Myocyte (in vitro differentiated cells): ENCODE results near the gene FMN2. TPM values are rescaled to one million over a fixed set of nuclear protein-coding genes. Genes with fewer than 3 reads are reported as not detected.
"Not testable (repeated sequence)": the region's sequence is repeated elsewhere in the genome, so short reads cannot be mapped to it uniquely, and the experiment has no call there.

Source experiments
- DNase-seq: peaks from one replicate; pipeline ENCODE4 v3.0.0-alpha.2; 2012; ENCODE audit warnings: low read depth
- total RNA-seq: library from RNA; depleted of rRNA; stranded (reverse); fragments of >200 nt; gene quantifications from 2 replicates; pipeline ENCODE4 v1.2.3, GENCODE V29; 2014

FMN2 gene
- total RNA-seq, 1 donor from 2014 or later, result 2.4 TPM

DNA sequence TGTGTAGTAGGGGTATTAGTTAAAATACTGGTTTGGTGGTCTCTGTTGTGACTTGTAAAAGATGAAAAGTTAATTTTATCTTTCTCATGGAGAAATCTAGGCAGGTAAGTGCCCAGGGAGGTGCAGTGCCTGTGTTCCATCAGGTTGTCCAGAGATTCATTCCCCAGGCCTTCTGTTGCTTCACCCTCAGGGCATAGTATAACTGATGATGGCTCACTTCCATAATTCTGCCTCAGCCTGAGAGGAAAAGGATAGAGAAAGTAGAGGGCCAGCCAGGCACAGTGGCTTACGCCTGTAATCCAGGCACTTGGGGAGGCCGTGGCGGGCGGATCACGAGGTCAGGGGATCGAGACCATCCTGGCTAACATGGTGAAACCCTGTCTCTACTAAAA lies 153.9 kb downstream of the FMN2 start:
- no peak for DNase-seq

DNA sequence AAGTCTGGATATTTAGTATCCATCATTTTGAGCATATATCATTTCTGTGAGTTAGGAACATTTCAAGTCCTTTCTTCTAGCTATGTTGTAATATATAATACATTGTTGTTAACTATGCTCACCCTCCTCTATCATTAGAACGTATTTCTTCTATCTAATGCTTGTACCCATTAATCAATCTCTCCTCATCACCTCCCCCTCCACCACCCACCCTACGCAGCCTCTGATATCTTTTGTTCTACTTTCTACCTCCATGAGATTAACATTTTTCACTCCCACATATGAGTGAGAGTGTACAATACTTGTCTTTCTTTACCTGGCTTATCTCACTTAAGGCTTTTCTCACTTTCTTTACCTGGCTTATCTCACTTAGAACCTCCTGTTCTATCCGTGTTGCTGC lies 156.2 kb downstream of the FMN2 start:
- DNase-seq, result no peak

DNA sequence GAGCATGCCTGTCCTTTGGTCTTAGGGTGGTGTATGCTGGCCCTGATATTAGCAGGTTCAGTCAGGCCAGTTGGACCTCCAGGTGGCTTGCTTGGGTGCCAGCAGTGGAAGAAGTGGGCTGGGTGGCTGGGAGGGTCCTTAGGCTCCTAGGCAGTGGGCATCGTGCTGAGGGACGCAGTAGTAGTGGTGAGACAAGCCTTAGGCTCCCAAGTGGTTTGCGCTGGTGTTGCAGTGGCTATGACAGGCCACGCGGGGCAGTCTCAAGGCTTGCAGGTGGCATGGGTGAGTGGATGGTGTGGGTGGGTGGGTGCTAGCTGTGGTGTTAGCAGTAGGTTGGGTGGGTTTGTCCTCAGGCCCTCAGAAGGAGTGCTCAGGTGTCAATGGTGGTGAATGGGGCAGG lies 162.3 kb downstream of the FMN2 start:
- no peak for DNase-seq

DNA sequence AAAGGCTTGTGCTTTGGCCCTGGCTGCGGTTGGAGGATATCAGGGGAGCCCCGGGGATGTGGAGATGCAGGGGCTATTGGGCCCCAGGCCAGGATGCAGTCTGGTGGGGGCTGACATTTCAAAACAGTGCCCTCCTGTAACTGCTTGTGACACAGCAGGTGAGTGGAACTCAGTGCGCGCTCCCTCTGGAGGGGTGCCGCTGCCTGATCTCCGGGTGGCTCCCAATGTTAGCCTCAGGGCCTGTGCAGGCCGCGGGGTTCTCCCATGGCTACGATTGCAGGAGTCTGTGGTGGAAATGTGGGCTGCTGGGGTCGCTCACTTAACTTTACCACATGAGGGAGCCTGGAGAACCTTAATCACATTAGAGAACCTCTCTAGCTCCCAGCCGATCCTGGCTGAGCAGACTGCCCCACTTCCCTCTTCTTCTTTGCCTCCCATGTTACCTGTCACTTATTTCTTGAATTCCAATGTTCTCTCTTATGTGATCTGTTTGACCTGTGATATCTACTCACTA lies 163.2 kb downstream of the FMN2 start:
- no peak for DNase-seq

DNA sequence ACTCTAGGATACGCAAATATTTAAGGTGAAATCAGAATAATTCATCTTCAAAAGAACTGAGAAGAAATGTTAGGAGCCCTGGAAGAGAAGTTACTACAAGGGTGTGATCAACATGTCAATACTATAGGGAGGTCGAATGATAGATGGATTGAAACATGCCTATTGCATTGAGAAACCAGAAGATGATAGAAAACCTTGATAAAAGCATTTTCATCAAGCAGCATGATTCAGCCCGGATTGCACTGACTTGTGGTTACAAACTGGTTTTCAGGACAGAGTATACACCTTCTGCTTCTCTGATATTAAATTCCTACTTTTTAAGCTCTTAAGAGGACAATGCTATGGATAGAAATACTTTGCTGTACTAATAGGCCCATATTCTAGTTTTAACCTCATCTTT lies 164.2 kb downstream of the FMN2 start:
- DNase-seq, result no peak

DNA sequence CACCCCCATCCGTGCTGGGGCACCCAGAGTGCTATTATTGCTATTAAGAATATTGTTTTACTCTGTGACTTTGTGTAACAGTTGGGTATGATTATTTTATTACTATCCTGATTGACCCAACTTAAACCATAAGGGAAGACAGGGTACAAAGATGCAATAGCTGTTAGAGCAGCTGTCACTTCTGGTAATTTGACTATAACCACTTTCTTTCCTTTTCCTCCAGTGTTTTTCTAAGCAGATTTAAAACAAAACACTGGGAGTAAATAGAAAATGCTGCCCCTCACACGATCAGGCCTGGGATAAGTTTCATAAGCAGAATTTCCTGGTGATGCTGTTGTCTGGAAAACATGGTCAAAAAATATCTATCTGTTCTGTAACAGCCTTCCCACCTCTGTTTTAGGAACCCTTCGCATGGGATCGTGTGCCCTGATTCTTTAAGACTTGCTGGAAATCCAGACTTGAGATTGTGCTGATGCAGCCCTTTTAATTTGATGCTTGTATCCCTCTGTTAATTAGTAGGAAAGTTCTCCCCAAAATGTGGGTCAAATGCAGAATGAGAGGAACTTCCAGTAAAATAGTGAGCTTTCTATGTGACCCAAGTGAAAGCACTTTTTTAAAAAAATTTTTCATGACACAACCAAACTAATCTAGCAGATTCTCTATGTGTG lies 165.3 kb downstream of the FMN2 start:
- peak; percentile 22 for DNase-seq

DNA sequence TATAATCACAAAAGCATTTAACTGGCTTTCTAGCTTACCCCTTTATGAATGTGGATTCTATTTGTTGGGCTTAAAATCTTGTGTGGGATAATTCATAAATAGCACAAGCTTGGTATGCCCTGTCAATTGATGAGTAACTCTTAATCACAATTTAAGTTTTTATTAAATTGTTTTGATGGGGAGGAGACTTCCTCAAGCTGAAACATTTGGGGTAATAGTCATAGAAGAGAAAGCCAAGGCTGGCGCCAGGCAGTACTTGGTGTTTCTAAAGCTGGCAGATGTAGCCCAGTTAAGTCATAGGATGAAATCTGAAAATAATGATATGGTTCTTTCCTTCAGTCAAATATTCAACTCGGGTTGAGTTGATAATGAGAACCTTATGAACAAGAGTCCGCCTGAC lies 167.2 kb downstream of the FMN2 start:
- peak; percentile 30 for DNase-seq

DNA sequence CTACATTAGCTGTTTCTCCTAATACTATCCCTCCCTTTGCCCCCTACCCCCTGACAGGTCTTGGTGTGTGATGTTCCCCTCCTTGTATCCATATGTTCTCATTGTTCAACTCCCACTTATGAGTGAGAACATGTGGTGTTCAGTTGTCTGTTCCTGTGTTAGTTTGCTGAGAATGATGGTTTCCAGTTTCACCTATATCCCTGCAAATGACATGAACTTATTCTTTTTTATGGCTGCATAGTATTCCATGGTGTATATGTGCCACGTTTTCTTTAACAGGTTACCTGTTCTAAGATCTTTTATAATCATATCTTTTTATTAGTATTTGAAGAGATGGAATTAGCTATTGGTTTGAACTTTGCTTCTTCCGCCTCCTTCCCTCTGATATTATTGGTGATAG lies 172.8 kb downstream of the FMN2 start:
- DNase-seq, result not testable (repeated sequence)

DNA sequence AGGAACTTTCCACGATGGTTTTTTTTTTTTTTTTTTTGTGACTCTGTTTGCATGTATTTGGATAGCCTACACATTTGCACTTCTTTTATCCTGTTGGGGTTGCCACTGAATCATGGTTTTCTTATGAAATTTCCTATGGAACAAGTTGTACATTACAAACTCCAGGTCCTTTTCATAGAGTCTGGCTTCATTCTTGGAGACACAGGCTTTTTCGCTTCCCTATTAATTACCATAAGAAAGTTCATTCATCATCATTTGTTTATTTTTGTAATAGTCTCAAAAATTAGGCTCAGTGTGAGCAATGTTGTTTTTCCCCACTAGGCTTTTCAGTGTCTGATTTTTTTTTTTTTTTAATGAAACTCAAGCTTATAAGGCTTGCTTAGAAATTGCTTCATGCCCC lies 179.4 kb downstream of the FMN2 start:
- DNase-seq, result no peak

DNA sequence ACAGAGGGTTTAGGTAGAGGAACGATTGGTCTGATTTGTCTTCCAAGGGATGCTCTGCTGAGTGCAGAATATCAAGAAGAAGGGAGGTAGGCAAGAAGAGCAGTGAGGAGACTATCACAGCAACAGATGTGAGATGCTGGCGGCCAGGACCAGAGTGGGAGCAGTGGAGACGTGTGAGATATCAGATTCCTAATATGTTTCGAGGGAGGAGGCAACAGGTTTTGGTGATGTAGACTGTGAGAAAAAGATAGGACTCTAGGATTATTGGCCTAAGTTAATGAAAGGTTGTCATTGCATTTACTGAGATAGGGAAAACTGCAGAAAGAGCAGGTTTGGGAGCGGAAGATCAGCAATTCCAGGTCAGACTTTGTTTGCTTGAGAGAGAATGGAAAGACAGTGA lies 182.9 kb downstream of the FMN2 start:
- no peak for DNase-seq

DNA sequence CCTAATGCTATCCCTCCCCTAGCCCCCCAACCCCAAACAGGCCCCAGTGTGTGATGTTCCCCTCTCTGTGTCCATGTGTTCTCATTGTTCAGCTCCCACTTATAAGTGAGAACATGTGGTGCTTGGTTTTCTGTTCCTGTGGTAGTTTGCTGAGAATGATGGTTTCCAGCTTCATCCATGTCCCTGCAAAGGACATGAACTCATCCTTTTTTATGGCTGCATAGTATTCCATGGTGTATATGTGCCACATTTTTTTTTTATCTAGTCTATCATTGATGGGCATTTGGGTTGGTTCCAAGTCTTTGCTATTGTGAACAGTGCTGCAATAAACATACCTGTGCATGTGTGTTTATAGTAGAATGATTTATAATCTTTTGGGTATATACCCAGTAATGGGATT lies 183.5 kb downstream of the FMN2 start:
- DNase-seq, result not testable (repeated sequence)

DNA sequence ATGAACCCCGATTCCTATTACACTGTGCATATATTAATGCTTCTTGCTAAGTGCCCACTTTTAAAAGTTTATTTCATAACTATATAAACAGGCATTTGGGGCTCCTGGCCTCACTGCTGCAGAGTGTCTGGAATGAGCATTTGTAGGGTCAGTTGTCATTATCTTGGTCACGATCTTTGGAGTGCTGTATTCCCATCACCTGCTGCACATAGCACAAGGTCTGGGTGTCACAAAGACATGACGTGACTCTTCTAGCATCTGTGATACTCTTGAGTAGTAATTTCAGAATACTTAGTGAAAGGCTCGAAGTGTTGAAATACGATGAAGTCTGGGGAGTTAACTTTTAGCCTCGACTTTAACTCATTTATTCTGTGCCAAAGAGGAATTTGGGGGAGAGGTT lies 186.4 kb downstream of the FMN2 start:
- DNase-seq, result peak; percentile 18

DNA sequence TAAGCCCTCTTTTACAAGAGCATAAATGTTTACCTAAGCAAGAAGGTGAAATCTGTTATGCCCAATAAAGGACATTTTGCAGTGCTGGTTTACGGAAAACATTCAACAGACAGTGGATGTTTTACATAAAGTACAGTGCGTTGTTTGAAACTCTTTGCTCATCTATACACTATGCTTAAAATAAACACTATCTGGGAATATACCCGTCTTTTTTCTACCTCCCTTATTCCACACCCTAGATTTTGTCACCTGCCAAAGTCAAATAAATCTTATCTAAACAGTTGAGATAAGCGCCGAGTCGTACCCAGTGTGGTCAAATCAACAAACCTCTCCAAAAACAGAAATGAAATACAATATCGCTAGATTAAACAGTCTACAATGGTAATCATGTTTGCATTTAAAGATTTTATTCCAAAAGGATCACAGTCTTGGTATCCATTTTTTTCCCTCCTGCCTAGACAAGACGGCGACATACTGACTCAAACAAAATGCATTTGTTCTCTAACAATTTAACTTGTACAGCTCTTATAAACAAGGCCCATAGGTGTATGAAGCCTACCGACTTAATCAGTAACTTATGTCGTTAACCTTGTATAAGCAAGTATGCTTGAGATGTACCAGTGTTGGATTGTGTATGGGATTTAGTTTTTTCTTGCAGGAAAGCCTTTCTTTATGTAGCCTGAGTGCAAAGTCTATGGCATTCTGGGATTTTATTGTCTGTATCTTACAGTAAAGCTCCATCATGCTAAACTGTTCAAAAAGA lies 189.1 kb downstream of the FMN2 start:
- no peak for DNase-seq

DNA sequence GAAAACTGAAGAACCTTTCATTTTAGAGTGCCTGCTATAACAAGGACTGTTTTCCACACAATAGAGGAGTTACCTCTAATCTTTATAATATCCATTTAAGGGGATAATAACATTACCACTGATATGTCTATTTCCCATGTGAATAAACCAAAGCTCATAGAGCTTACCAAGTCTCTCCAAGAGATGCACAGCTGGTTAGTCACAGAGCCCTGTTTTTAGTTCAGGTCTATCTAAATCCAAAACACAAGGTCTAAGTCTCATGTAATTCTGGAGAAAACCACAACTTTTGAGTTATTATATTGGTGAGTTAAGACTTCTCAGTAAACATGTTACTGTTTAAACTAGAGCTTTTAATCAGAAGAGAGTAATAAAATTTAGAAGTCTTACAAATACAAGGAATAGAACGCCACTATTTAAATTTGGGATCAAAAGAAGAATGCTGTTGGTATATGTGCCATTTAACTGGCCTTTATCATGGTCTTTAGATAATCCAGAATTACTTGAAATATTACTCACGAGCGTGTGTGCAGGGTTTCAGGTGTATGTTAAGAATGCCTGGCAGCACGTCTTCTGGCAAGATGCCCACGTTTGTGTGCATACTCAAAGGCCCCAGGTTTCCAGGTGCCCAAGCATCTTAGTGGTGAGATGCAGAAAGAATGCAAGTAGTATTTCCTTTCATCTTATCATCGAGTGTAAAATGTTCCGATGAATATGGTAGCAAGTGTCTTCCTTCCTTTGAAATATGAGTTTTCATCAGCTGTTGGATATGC lies 190.6 kb downstream of the FMN2 start:
- DNase-seq, result peak; percentile 32

DNA sequence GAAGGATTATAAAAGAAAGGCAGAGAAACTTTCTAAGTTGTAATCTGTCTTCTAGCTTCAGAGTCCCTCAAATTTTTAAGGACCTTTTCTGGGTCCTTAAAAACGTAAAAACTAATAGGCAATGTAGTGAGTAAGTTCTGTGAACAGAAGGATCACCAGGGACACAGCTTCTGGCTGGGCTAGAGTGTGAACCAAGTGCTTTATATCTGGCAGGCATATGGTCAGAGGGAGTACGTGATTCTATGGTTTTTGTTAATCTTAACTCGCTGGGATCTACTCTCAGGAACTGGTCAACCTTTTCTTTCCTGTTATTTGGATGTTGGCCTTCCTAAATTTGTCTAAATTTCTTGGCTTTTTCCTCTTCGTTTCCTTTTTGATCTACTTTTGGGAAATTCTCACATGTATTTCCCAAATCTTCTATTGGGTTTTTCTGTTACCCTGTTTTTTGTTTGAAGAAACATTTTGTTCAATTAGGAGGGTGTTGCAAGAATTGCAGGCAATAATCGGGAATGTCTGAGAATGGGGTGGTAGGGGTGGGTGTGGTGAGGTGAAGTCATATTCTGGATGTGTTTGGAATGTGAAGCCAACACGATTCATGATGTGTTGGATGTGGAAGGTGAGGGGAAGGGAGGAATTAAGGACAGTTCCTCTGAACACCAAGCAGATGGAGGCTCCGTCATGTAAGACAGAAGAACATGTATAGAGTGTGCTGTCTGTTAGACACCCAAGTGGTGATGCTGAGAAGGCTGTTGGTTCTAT lies 193.2 kb downstream of the FMN2 start:
- no peak for DNase-seq

DNA sequence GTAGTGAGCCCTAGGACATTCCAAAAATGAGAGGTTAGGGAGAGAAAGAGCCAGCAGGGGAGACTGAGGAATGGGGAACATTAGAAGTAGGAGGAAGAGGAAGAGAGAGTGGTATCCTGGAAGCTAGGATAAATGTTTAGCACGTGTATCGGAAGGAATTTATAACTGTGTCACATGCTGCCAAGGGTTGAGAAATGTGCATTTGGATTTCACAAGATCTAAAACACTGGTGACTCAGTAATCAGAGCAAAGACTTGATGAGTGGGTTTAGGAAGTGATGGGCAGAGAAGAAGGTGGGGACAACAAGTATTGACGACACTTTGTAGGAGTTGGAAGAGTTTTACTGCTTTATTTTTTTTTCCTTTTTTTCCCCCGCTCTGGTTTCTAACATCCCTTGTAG lies 193.9 kb downstream of the FMN2 start:
- no peak for DNase-seq

DNA sequence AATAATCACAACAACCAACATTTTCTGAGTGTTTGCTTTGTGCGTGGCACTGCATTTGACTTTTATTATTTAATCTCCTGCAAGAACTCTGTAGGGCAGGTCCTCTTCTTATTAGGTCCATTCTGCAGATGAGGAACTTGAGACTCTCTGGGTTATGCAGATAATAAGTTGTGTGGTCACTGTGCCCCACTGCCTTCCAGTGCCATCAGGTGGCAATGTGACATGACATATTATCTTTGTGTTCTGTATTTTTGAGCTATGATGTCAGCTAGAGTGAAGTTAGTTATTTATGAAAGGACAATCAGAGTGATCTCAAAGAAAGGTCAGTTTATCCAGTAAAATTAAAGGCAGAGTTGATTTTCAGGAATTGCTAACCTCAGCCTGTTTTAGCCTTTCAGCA lies 196.0 kb downstream of the FMN2 start:
- DNase-seq, result peak; percentile 63

DNA sequence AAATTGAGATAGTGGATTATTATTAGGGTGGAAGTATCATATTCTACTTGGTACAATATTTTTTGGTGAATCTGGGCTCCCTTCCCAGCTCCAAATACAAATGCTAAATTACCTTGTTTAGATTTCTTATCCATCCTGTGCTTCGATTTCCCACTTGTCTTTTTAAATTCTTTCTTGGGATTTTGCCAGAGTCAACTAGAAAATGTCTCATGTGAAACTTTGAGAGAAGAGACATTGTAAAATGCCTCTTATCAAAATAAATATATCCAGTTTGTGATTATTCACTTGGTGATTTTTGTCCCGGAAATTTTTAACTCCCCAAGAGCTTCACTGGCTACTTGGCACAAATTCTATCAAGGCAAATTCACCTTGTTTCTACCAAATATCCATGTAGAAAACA lies 202.0 kb downstream of the FMN2 start:
- no peak for DNase-seq

DNA sequence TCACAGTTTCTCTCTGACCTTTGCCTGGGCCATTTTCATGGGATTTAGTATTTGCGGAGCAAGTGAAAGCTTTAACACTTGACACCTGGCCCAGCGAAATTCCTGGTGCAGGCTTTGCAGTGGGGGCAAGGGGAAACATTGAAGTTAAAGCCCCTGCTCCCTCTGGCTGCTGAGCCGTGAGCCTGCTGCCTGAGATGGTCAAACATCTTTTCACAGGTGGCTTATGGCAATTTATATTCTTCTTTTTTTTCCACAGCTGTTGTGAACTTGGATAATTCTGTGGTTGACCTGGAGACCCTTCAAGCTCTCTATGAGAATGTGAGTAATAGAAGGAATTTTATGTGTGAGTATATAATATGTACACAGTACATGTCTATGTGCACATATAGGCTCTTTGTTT lies 202.9 kb downstream of the FMN2 start:
- peak; percentile 57 for DNase-seq

DNA sequence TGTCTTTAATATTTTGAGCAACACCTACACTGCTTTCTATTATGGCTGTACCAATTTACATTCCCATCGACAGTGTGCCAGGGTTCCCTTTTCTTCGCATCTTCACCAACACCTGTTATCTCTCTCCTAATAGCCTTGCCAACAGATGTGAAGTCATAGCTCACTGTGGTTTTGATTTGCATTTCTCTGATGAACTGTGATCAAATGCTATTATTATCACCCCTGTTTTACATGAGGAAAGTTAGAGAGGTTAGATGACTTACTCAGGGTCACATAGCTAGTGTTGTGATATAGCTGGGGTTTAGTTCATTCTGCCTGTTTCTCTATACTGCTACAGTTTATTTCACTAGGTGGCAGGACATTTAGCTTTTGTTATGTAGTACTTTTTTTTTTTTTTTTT lies 204.1 kb downstream of the FMN2 start:
- DNase-seq, result peak; percentile 81

DNA sequence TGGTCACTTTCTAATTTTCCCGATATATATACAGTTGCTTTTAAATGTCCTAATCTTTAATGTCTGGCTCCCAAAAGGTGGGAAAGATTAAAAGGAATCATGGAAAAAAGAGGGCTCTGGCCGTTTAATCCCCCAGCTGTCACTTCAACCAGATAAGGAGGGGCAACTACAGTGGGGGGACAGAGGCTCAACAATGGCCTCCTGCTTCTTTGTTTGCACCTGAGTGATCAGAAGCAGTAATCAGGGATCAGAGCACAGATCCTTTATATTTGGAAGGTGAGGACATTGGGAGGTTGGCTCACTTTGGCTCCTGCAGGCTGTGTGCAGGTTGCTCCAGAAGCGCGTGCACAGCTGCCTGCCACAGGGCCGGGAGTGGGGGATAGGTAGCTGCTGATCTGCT lies 212.8 kb downstream of the FMN2 start:
- no peak for DNase-seq
